Measurements from ENCODE around the gene ISG20L2.
"Not testable (repeated sequence)": the region's sequence is repeated elsewhere in the genome, so short reads cannot be mapped to it uniquely, and the experiment has no call there.

The ISG20L2 gene

GRCh38 chr1:156766298-156767100 is 37.9 kb upstream of the ISG20L2 start:
- no peaks in the 10 kb centered on the region for H3K9me3 ChIP-seq (ENCODE audit: control insufficient read depth, low read length)
- peak overlapping the region; percentile 98 for H3K4me3 ChIP-seq (ENCODE audit: low read length)
- peak; percentile 37 for DNase-seq (ENCODE audit: low read depth)
- H3K9ac ChIP-seq (ENCODE audit: low read length) = peak overlapping the region; percentile 92
- peaks cover 14% of the 10 kb centered on the region for H3K36me3 ChIP-seq (ENCODE audit: control insufficient read depth, insufficient read depth, low read length, severe bottlenecking)
- peaks cover 27% of the 10 kb centered on the region for H3K4me1 ChIP-seq (ENCODE audit: control insufficient read depth, insufficient read depth, low read length)
- no peaks in the 10 kb centered on the region for H3K27me3 ChIP-seq (replicated peaks; ENCODE audit: control insufficient read depth, insufficient read depth, low read length)

GRCh38 chr1:156765666-156766065 is 37.1 kb upstream of the ISG20L2 start:
- Histone ChIP-seq H3K36me3 (ENCODE audit: control insufficient read depth, insufficient read depth, low read length, severe bottlenecking) (peaks cover 8% of the 10 kb centered on the region), H3K4me1 (ENCODE audit: control insufficient read depth, insufficient read depth, low read length) (peaks cover 27% of the 10 kb centered on the region), H3K27me3 (replicated peaks; ENCODE audit: control insufficient read depth, insufficient read depth, low read length) (no peaks in the 10 kb centered on the region), H3K4me3 (ENCODE audit: low read length) (peak overlapping the region; percentile 98), H3K9ac (ENCODE audit: low read length) (no peak overlapping the region), H3K9me3 (ENCODE audit: control insufficient read depth, low read length) (no peaks in the 10 kb centered on the region)
- no peak for DNase-seq (ENCODE audit: low read depth)

GRCh38 chr1:156765136-156765535 is 36.6 kb upstream of the ISG20L2 start:
- not testable (repeated sequence) for DNase-seq (ENCODE audit: low read depth); H3K27me3 ChIP-seq (replicated peaks; ENCODE audit: control insufficient read depth, insufficient read depth, low read length)

GRCh38 chr1:156760796-156761104 is 32.2 kb upstream of the ISG20L2 start:
- H3K9ac ChIP-seq (ENCODE audit: low read length) = no peak overlapping the region
- no peaks in the 10 kb centered on the region for H3K27me3 ChIP-seq (replicated peaks; ENCODE audit: control insufficient read depth, insufficient read depth, low read length)

More at GRCh38 chr1:156765136-156765535, 36.6 kb upstream of the ISG20L2 start:
- H3K9ac ChIP-seq (ENCODE audit: low read length); H3K36me3 ChIP-seq (ENCODE audit: control insufficient read depth, insufficient read depth, low read length, severe bottlenecking); H3K9me3 ChIP-seq (ENCODE audit: control insufficient read depth, low read length); H3K4me3 ChIP-seq (ENCODE audit: low read length): not testable (repeated sequence)
- H3K4me1 ChIP-seq (ENCODE audit: control insufficient read depth, insufficient read depth, low read length) = peaks cover 27% of the 10 kb centered on the region

GRCh38 chr1:156760092-156760795 is 31.7 kb upstream of the ISG20L2 start:
- H3K9me3 ChIP-seq (ENCODE audit: control insufficient read depth, low read length) = no peaks in the 10 kb centered on the region
- no peaks in the 10 kb centered on the region for H3K4me1 ChIP-seq (ENCODE audit: control insufficient read depth, insufficient read depth, low read length)
- H3K9ac ChIP-seq (ENCODE audit: low read length) = no peak overlapping the region
- no peak overlapping the region for H3K4me3 ChIP-seq (ENCODE audit: low read length)
- no peaks in the 10 kb centered on the region for H3K36me3 ChIP-seq (ENCODE audit: control insufficient read depth, insufficient read depth, low read length, severe bottlenecking)
- no peaks in the 10 kb centered on the region for H3K27me3 ChIP-seq (replicated peaks; ENCODE audit: control insufficient read depth, insufficient read depth, low read length)
- DNase-seq (ENCODE audit: low read depth) = no peak

More at GRCh38 chr1:156760796-156761104, 32.2 kb upstream of the ISG20L2 start:
- no peak for DNase-seq (ENCODE audit: low read depth)
- Histone ChIP-seq H3K9me3 (ENCODE audit: control insufficient read depth, low read length) (no peaks in the 10 kb centered on the region), H3K4me1 (ENCODE audit: control insufficient read depth, insufficient read depth, low read length) (peaks cover 2% of the 10 kb centered on the region), H3K36me3 (ENCODE audit: control insufficient read depth, insufficient read depth, low read length, severe bottlenecking) (no peaks in the 10 kb centered on the region), H3K4me3 (ENCODE audit: low read length) (no peak overlapping the region)

- DNase-seq (ENCODE audit: low read depth) = not testable (repeated sequence)
- peaks cover 12% of the 10 kb centered on the region for H3K4me1 ChIP-seq (ENCODE audit: control insufficient read depth, insufficient read depth, low read length)
Observed at GRCh38 chr1:156757572-156758253, 29.1 kb upstream of the ISG20L2 start.

GRCh38 chr1:156756355-156756754 is 27.8 kb upstream of the ISG20L2 start:
- Histone ChIP-seq H3K27me3 (replicated peaks; ENCODE audit: control insufficient read depth, insufficient read depth, low read length) (no peaks in the 10 kb centered on the region), H3K4me3 (ENCODE audit: low read length) (no peak overlapping the region), H3K4me1 (ENCODE audit: control insufficient read depth, insufficient read depth, low read length) (peaks cover 17% of the 10 kb centered on the region), H3K9ac (ENCODE audit: low read length) (no peak overlapping the region), H3K36me3 (ENCODE audit: control insufficient read depth, insufficient read depth, low read length, severe bottlenecking) (no peaks in the 10 kb centered on the region), H3K9me3 (ENCODE audit: control insufficient read depth, low read length) (no peaks in the 10 kb centered on the region)
- DNase-seq (ENCODE audit: low read depth) = no peak

More at GRCh38 chr1:156757572-156758253, 29.1 kb upstream of the ISG20L2 start:
- H3K9me3 ChIP-seq (ENCODE audit: control insufficient read depth, low read length); H3K4me3 ChIP-seq (ENCODE audit: low read length); H3K27me3 ChIP-seq (replicated peaks; ENCODE audit: control insufficient read depth, insufficient read depth, low read length); H3K9ac ChIP-seq (ENCODE audit: low read length); H3K36me3 ChIP-seq (ENCODE audit: control insufficient read depth, insufficient read depth, low read length, severe bottlenecking): not testable (repeated sequence)

GRCh38 chr1:156755527-156755950 is 27.0 kb upstream of the ISG20L2 start:
- Histone ChIP-seq H3K9me3 (ENCODE audit: control insufficient read depth, low read length) (no peaks in the 10 kb centered on the region), H3K9ac (ENCODE audit: low read length) (no peak overlapping the region), H3K4me1 (ENCODE audit: control insufficient read depth, insufficient read depth, low read length) (peaks cover 17% of the 10 kb centered on the region), H3K4me3 (ENCODE audit: low read length) (no peak overlapping the region), H3K36me3 (ENCODE audit: control insufficient read depth, insufficient read depth, low read length, severe bottlenecking) (no peaks in the 10 kb centered on the region), H3K27me3 (replicated peaks; ENCODE audit: control insufficient read depth, insufficient read depth, low read length) (no peaks in the 10 kb centered on the region)
- DNase-seq (ENCODE audit: low read depth) = no peak

GRCh38 chr1:156754219-156754618 is 25.7 kb upstream of the ISG20L2 start:
- Histone ChIP-seq H3K9ac (ENCODE audit: low read length) (no peak overlapping the region), H3K4me3 (ENCODE audit: low read length) (no peak overlapping the region), H3K4me1 (ENCODE audit: control insufficient read depth, insufficient read depth, low read length) (peaks cover 24% of the 10 kb centered on the region), H3K36me3 (ENCODE audit: control insufficient read depth, insufficient read depth, low read length, severe bottlenecking) (no peaks in the 10 kb centered on the region), H3K27me3 (replicated peaks; ENCODE audit: control insufficient read depth, insufficient read depth, low read length) (no peaks in the 10 kb centered on the region), H3K9me3 (ENCODE audit: control insufficient read depth, low read length) (no peaks in the 10 kb centered on the region)
- DNase-seq (ENCODE audit: low read depth) = no peak

GRCh38 chr1:156752843-156753482 is 24.4 kb upstream of the ISG20L2 start:
- Histone ChIP-seq H3K4me3 (ENCODE audit: low read length) (peak overlapping the region; percentile 94), H3K9ac (ENCODE audit: low read length) (peak overlapping the region; percentile 97), H3K27me3 (replicated peaks; ENCODE audit: control insufficient read depth, insufficient read depth, low read length) (no peaks in the 10 kb centered on the region), H3K9me3 (ENCODE audit: control insufficient read depth, low read length) (no peaks in the 10 kb centered on the region), H3K36me3 (ENCODE audit: control insufficient read depth, insufficient read depth, low read length, severe bottlenecking) (no peaks in the 10 kb centered on the region), H3K4me1 (ENCODE audit: control insufficient read depth, insufficient read depth, low read length) (peaks cover 37% of the 10 kb centered on the region)
- peak; percentile 89 for DNase-seq (ENCODE audit: low read depth)

All from adipocyte (in vitro differentiated cells).